ENCODE measurements around the gene ZNF93.
"Not testable (repeated sequence)": the region's sequence is repeated elsewhere in the genome, so short reads cannot be mapped to it uniquely, and the experiment has no call there.

ZNF93 gene

GRCh38 chr19:19900729-19901444, at the start of gene ZNF93:
ZNF93 (plus strand) TSS chr19:19900946; CDS start chr19:19901089, 143 bp downstream.
- DNase-seq = no peak

- not testable (repeated sequence) for DNase-seq
Measured at GRCh38 chr19:19851740-19852139, 49.0 kb upstream of the ZNF93 start.

GRCh38 chr19:19858751-19859150, 42.0 kb upstream of the ZNF93 start:
- DNase-seq = no peak

GRCh38 chr19:19860756-19861390, 39.9 kb upstream of the ZNF93 start:
- DNase-seq = no peak

- DNase-seq = no peak
Measured at GRCh38 chr19:19865750-19866610, 34.8 kb upstream of the ZNF93 start, which contains the start of gene ZNF253. ZNF253 (plus strand) TSS chr19:19865882; CDS start chr19:19865997, 115 bp downstream.

GRCh38 chr19:19866611-19867248, 34.0 kb upstream of the ZNF93 start:
- no peak for DNase-seq

- DNase-seq = not testable (repeated sequence)
Measured at GRCh38 chr19:19870086-19870485, 30.7 kb upstream of the ZNF93 start.

- no peak for DNase-seq
Measured at GRCh38 chr19:19871932-19872331, 28.8 kb upstream of the ZNF93 start.

GRCh38 chr19:19873381-19873780, 27.4 kb upstream of the ZNF93 start:
- DNase-seq = no peak

GRCh38 chr19:19877724-19878123, 23.0 kb upstream of the ZNF93 start:
- DNase-seq = no peak

- DNase-seq = no peak
Measured at GRCh38 chr19:19884583-19884982, 16.2 kb upstream of the ZNF93 start.

- not testable (repeated sequence) for DNase-seq
Measured at GRCh38 chr19:19892055-19892941, 8.4 kb upstream of the ZNF93 start.

GRCh38 chr19:19900139-19900728, 512 bp upstream of the ZNF93 start:
- no peak for DNase-seq

GRCh38 chr19:19907551-19907950, 6.8 kb downstream of the ZNF93 start:
- DNase-seq = not testable (repeated sequence)

- no peak for DNase-seq
Measured at GRCh38 chr19:19909654-19910053, 8.9 kb downstream of the ZNF93 start.

- DNase-seq = no peak
Measured at GRCh38 chr19:19911150-19911549, 10.4 kb downstream of the ZNF93 start.

GRCh38 chr19:19914596-19914995, 13.8 kb downstream of the ZNF93 start:
- DNase-seq = no peak

GRCh38 chr19:19930417-19930816, 29.7 kb downstream of the ZNF93 start:
- DNase-seq = not testable (repeated sequence)

GRCh38 chr19:19933432-19934314, 32.9 kb downstream of the ZNF93 start:
- not testable (repeated sequence) for DNase-seq

GRCh38 chr19:19937403-19937802, 36.7 kb downstream of the ZNF93 start:
- no peak for DNase-seq
